ENCODE data around the gene GTF2H2. TPM values are rescaled to one million over a fixed set of nuclear protein-coding genes. Genes with fewer than 3 reads are reported as not detected.
"Not testable (repeated sequence)": the region's sequence is repeated elsewhere in the genome, so short reads cannot be mapped to it uniquely, and the experiment has no call there.

GTF2H2 gene
- polyA plus RNA-seq, 4 donors: 15.6 to 53.3 (median 29.3) TPM

GRCh38 chr5:71014176-71014575 lies 53.3 kb downstream of the GTF2H2 start:
- DNase-seq (ENCODE audit: low read depth in 4 of 4, low spot score in 2 of 4): no peak

GRCh38 chr5:71013575-71013974 lies 53.9 kb downstream of the GTF2H2 start:
- DNase-seq (ENCODE audit: low read depth in 4 of 4, low spot score in 2 of 4): no peak

- no peak for DNase-seq (ENCODE audit: low read depth in 4 of 4, low spot score in 2 of 4)
Measured at GRCh38 chr5:71011194-71011792, 56.2 kb downstream of the GTF2H2 start.

GRCh38 chr5:71006983-71007382 lies 60.5 kb downstream of the GTF2H2 start:
- DNase-seq (ENCODE audit: low read depth in 4 of 4, low spot score in 2 of 4): not testable (repeated sequence)

Other genes starting within 250 kb of the GTF2H2 start
- gene SERF1A, start 167.0 kb downstream of the GTF2H2 start, polyA plus RNA-seq (ENCODE audit: insufficient read length in 4 of 4): 10 to 100 TPM in 3 of 4 donors, 1 to 10 TPM in 1; 10.0 to 14.5 (median 11.9) TPM
- gene SMN1, start 142.6 kb downstream of the GTF2H2 start, polyA plus RNA-seq (ENCODE audit: insufficient read length in 4 of 4): 10 to 100 TPM; 40.4 to 76.9 (median 58.3) TPM
- 10 to 100 TPM; 11.5 to 47.7 (median 20.0) TPM for gene NAIP, start 42.3 kb downstream of the GTF2H2 start, polyA plus RNA-seq (ENCODE audit: insufficient read length in 4 of 4)

Data from left renal cortex interstitium (tissue), 4 donors.